ENCODE measurements around the gene FUT8. TPM values are rescaled to one million over a fixed set of nuclear protein-coding genes. Genes with fewer than 3 reads are reported as not detected.
"Not testable (repeated sequence)": the region's sequence is repeated elsewhere in the genome, so short reads cannot be mapped to it uniquely, and the experiment has no call there.

Gene FUT8
- total RNA-seq, 1 donor from 2014 or later = 24.3 TPM

- DNase-seq (ENCODE audit: low spot score) = no peak
Observed at GRCh38 chr14:65613131-65613650, 200.7 kb downstream of the FUT8 start.

DNA sequence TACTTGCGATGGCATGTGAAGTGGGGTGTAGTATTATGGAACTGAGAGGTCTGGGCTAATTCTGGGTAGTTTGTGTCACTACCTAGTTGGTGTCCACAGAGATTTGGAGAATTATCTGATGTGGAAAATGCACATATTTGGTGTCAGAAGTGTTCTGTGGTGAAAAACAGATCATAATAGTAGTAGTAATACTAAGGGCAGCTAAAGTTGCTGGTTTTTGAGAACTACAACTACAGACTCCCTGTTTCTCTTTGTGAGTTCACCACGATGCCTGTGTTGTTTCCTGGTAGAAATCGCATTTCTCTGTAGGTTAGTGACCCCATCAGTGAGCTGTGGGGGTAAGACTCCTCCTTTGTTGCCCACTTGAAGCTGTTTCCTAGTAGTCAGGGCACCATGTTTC lies 206.5 kb downstream of the FUT8 start:
- no peak for DNase-seq (ENCODE audit: low spot score)

GRCh38 chr14:65620195-65620594 lies 207.7 kb downstream of the FUT8 start:
- DNase-seq (ENCODE audit: low spot score) = no peak

DNA sequence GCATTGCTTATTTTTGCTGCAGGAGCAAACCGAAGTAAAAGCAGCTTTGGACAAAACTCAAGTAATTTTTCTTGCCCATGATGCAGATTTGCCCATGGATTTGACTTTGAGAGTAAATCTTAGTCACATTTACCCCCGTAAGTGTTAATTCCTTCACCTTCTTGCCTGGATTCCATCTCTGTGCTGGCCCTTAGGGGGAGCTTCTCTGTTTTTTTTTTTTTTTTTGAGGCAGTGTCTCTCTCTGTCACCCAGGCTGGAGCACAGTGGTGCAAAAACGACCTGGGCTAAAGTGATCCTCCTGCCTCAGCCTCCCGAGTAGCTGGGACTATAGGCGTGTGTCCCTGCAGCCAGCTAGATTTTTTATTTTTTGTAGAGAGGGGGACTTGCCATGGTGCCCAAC lies 210.2 kb downstream of the FUT8 start:
- no peak for DNase-seq (ENCODE audit: low spot score)

DNA sequence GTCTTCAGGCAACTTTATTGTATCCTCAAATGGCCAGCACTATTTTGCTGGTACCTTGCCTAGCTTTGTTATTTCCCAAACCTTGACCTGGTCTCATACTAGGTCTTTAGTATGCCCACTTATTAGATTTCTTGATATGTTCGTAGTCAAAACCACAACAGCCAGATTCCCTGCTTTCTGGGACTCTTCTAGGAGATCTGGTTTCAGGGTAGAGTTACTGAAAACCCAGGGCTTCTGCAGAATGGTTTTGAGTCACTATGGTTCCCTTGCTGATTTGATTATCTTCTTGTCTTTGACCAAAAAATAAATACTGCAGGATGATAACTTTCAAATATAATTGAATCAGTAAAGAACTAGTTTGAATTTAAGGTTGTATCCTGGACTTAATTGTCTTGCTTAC lies 211.2 kb downstream of the FUT8 start:
- no peak for DNase-seq (ENCODE audit: low spot score)

DNA sequence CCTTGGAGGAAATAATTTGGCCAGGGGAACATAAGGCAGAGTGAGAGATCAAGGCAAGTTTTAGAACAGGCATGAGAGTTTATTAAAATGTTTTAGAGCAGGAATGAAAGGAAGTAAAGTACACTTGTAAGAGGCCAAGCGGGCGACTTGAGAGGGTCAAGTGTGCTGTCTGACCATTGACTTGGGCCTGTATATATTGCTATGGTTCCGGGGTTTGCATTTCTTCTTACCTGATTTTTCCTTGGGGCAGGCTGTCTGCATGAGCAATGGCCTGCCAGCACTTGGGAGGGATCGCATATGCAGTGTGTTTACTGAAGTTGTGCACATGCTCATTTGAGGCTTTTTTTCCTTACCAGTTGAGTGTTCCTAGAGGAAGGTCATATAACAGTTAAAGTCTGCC lies 214.8 kb downstream of the FUT8 start:
- DNase-seq (ENCODE audit: low spot score) = no peak

- DNase-seq (ENCODE audit: low spot score) = no peak
Observed at GRCh38 chr14:65628664-65629063, 216.1 kb downstream of the FUT8 start.

DNA sequence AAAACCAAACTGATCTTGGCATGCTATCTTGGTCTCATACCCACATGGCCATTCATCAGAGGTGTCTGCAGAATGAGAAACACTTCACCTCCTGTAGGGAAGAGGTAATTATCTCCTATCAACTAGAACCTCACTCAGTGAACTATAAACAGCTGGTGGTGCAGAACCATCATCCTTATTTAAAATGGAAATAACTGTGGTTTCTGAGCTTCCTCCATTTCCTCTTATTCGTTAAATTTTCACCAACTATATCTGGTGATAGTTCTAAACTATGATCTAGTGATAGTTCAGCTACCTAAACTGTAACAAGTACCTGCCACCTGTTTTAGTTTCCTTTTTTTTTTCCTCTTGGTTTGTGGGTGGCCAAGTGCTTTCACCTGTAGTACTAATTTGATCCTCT lies 218.5 kb downstream of the FUT8 start:
- DNase-seq (ENCODE audit: low spot score) = no peak

GRCh38 chr14:65632487-65632886 lies 220.0 kb downstream of the FUT8 start:
- DNase-seq (ENCODE audit: low spot score) = no peak

DNA sequence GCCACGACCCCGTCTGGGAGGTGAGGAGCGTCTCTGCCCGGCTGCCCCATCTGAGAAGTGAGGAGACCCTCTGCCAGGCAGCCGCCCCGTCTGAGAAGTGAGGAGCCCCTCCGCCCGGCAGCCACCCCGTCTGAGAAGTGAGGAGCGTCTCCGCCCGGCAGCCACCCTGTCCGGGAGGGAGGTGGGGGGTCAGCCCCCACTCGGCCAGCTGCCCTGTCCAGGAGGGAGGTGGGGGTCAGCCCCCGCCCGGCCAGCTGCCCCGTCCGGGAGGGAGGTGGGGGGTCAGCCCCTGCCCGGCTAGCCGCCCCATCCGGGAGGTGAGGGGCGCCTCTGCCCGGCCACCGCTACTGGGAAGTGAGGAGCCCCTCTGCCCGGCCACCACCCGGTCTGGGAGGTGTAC lies 221.1 kb downstream of the FUT8 start:
- DNase-seq (ENCODE audit: low spot score) = not testable (repeated sequence)

- DNase-seq (ENCODE audit: low spot score) = no peak
Observed at GRCh38 chr14:65637780-65638179, 225.2 kb downstream of the FUT8 start.

DNA sequence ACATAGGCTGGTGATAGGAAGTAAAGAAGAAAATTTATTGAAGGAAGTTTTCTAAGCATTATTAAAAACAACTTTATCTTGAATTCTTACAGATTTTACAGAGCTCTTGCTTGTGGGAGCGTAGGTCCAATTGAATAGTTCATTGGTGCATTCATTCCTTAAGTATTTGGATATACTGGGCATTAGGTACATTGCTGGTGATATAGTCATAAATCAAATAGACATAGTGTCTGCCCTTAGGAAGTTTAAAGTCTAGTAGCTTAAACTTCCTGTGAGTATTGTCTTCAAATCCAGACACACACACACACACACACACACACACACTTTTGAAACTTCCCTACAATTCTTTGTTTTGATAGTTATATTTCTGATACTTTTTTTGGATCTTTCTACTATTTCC lies 226.7 kb downstream of the FUT8 start:
- DNase-seq (ENCODE audit: low spot score) = no peak

GRCh38 chr14:65650826-65651225 lies 238.3 kb downstream of the FUT8 start:
- DNase-seq (ENCODE audit: low spot score) = no peak

DNA sequence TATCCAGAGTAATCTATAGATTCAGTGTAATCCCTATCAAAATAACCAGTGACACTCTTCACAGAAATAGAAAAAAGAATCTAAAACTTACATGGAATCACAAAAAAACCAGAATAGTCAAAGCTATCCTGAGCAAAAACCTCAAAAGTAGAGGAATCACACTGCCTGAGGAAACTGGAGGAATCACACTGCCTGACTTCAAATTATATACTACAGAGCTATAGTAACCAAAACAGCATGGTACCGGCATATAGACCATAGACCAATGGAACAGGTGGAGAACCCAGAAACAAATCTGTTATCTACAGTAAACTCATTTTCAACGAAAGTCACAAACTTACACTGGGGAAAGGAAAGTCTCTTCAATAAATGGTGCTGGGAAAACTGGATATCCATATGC lies 244.0 kb downstream of the FUT8 start:
- DNase-seq (ENCODE audit: low spot score) = no peak

DNA sequence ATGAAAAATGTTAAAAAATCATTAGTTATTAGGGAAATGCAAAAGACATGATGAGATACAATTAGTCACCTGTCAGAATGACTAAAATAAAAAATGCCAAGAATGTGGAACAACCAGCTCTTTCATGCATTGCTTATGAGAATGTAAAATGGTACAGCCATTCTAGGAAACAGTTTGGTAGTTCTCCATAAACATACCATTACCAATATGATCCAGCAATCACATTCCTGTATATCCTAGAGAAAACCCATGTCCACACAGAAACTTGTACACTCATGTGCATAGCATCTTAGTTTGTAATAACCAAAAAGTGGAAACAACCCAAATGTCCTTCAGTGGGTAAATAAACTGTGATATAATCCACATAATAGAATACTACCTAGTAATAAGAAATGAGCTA lies 245.7 kb downstream of the FUT8 start:
- no peak for DNase-seq (ENCODE audit: low spot score)

DNA sequence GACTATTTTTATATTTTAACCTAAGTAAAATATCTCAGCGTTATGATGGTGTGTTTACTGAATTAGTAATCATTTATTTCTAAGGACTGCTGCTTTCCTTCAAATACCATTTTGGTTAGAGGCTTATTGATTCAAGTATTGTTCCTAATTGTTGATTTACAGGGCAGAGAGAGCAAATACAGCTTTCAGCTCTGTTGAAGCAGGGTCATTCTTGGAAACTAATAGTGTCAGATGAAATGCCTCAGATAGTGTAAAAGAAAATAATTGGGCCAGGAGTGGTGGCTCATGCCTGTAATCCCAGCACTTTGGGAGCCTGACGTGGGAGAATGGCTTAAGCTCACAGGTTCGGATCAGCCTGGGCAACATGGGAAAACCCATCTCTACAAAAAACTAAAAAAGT lies 249.3 kb downstream of the FUT8 start:
- no peak for DNase-seq (ENCODE audit: low spot score)

GRCh38 chr14:65664436-65664835 lies 251.9 kb downstream of the FUT8 start:
- DNase-seq (ENCODE audit: low spot score) = no peak

GRCh38 chr14:65676361-65677014 lies 264.0 kb downstream of the FUT8 start:
- no peak for DNase-seq (ENCODE audit: low spot score)

GRCh38 chr14:65685572-65685971 lies 273.0 kb downstream of the FUT8 start:
- DNase-seq (ENCODE audit: low spot score) = no peak

GRCh38 chr14:65686761-65687160 lies 274.2 kb downstream of the FUT8 start:
- no peak for DNase-seq (ENCODE audit: low spot score)

DNA sequence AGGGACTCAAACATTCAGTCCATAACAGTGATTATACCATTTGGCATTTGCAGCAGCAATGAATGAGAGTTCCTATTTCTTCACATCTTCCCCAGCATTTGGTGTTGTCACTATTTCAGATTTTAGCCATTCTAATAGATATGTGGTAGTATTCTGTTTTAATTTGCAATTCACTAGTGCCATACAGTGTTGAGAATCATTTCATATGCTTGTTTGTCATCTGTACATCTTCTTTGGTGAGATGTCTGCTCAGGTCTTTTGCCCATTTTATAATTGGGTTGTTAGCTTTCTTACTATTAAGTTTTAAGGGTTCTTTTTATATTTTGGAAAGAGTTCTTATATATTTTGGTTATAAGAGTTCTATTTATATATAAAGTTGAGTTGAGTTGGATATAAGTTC lies 276.5 kb downstream of the FUT8 start:
- DNase-seq (ENCODE audit: low spot score) = no peak

DNA sequence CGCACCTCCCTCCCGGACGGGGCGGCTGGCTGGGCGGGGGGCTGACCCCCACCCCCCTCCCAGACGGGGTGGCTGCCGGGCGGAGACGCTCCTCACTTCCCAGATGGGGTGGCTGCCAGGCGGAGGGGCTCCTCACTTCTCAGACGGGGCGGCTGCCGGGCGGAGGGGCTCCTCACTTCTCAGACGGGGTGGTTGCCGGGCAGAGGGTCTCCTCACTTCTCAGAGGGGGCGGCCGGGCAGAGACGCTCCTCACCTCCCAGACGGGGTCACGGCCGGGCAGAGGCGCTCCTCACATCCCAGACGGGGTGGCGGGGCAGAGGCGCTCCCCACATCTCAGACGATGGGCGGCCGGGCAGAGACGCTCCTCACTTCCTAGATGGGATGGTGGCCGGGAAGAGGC lies 280.0 kb downstream of the FUT8 start:
- DNase-seq (ENCODE audit: low spot score) = not testable (repeated sequence)

DNA sequence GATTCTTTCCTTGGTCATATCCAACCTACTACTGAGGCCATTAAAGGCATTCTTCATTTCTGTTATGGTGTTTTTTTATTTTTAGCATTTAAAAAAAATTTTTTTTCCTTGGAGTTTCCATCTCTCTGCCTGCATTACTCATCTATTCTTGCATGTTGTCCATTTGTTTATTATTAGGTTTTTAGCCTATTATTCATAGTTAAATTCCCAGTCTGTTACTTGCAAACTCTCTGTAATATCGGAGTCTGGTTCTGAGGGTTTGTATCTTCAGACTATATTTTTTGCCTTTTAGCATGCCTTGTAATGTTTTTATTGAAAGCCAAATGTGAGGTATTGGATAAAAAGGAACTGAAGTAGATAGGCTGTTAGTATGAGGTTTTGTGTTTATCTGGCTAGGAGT lies 284.3 kb downstream of the FUT8 start:
- no peak for DNase-seq (ENCODE audit: low spot score)

GRCh38 chr14:65703521-65703920 lies 291.0 kb downstream of the FUT8 start:
- no peak for DNase-seq (ENCODE audit: low spot score)

Measured in mesenteric fat pad (tissue), 1 donor.